GM13976 (cell line): ENCODE results near the gene ARHGAP6.
A peak's percentile ranks its signal among the peaks of the same experiment; 100 is the strongest.

Experiments
- DNase-seq: peaks from one replicate; pipeline ENCODE4 v3.0.0; 2012; ENCODE audit warnings: low spot score
- CTCF ChIP-seq: IDR thresholded peaks from 2 replicates; pipeline ENCODE4 v1.5.1; 2012; ENCODE audit warnings: borderline replicate concordance, mild to moderate bottlenecking; ENCODE audit not compliant: insufficient read depth; ENCODE audit errors: extremely low read depth, missing control alignments, control extremely low read depth
- in situ Hi-C: fragments of 300-500 bp; cut with MboI; formaldehyde crosslinking; loops from one replicate; pipeline ENCODE4 v1.12.0; 2022; ENCODE audit warnings: low sequenced_read_pairs, mixed read lengths, inconsistent platforms; ENCODE audit not compliant: unreplicated experiment

Gene ARHGAP6

GRCh38 chrX:11537141-11537540, 128.6 kb downstream of the ARHGAP6 start:
- no peak for DNase-seq
- no peak for TF ChIP-seq CTCF
- in situ Hi-C loops = loop anchor here (10.0 to 25.0 kb wide), 3 partner anchors 238 to 392 kb away; no protein-coding TSS in a partner anchor

GRCh38 chrX:11535156-11535919, 130.4 kb downstream of the ARHGAP6 start:
- in situ Hi-C loops = loop anchor here (10.0 to 25.0 kb wide), 3 partner anchors 239 to 391 kb away; no protein-coding TSS in a partner anchor
- no peak for DNase-seq
- TF ChIP-seq CTCF = no peak

DNA sequence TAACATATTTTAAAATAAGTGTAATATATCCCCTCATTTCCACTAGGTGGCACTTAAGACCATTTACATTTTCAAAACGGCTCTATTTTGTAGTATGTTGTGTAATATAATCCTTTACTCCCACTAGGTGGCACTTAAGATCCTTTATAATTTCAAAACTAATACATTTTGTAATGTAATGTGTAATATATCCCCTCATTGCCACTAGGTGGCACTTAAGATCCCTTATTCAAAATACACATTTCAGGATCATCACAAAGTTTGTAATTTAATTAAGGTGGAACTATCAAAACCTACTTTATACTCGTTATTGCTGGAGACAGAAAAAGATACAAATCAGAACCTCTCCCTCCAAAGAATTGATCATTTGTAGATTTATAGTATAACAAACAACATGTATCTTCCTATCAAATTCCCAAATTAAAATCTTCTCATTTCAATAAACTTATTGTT, 132.5 kb downstream of the ARHGAP6 start:
- peak; percentile 34 for DNase-seq
- in situ Hi-C loops = loop anchor here (10.0 to 25.0 kb wide), 3 partner anchors 242 to 388 kb away; no protein-coding TSS in a partner anchor
- peak; percentile 51 for TF ChIP-seq CTCF

- in situ Hi-C loops = loop anchor here (10.0 to 25.0 kb wide), 3 partner anchors 242 to 388 kb away; no protein-coding TSS in a partner anchor
- DNase-seq = no peak
- no peak for TF ChIP-seq CTCF
Observed at GRCh38 chrX:11532291-11533078, 133.2 kb downstream of the ARHGAP6 start.

DNA sequence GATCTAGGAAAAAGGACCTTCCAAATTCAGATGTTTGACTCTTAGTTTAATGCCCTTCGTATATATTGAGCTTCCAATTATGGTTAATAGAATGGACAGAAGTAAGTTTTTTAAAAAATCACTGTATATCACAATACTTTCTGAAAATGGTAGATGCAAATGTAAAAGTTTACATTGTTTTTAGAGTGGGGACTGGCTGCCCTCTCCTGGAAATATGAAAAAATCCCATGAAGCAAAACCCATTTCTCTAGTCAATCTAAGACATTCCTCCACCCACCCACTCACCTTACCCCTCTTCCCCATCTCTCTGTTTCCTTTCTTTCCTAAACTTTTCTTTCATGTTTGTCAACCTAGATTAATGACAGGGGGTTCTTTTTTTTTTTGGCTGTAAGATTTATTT, 134.5 kb downstream of the ARHGAP6 start:
- no peak for DNase-seq
- in situ Hi-C loops = loop anchor here (10.0 to 25.0 kb wide), 3 partner anchors 244 to 386 kb away; no protein-coding TSS in a partner anchor
- no peak for TF ChIP-seq CTCF

GRCh38 chrX:11530621-11531020, 135.1 kb downstream of the ARHGAP6 start:
- in situ Hi-C loops = loop anchor here (10.0 to 25.0 kb wide), 3 partner anchors 244 to 386 kb away; no protein-coding TSS in a partner anchor
- DNase-seq = no peak

More at GRCh38 chrX:11530621-11531020, 135.1 kb downstream of the ARHGAP6 start:
- TF ChIP-seq CTCF = no peak
